OCI-LY3 (cell line): ENCODE data around the gene SLC37A2.
"Not testable (repeated sequence)": the region's sequence is repeated elsewhere in the genome, so short reads cannot be mapped to it uniquely, and the experiment has no call there.

Source experiments
- CTCF ChIP-seq: fragments of 200-600, 300-600 bp; sonication (generic); IDR thresholded peaks from 2 replicates; pipeline ENCODE4 v1.5.1; 2014; ENCODE audit warnings: antibody characterized with exemption, low read length, low read depth
- EZH2phosphoT487 ChIP-seq: fragments of 200-600 bp; shearing (Covaris generic); IDR thresholded peaks from 2 replicates; pipeline ENCODE4 v1.6.1; 2018; ENCODE audit warnings: antibody characterized with exemption, mixed run types, low read depth

- TF ChIP-seq CTCF, EZH2phosphoT487: not testable (repeated sequence)
Measured at GRCh38 chr11:125056111-125056510, 7.0 kb upstream of the SLC37A2 start.
